Suprapubic skin (tissue), 4 donors: ENCODE results near the gene NR1I2.

ENCODE experiments used
- CTCF ChIP-seq, 2 donors: fragments of 200-600 bp in 1 of 2; fragments of 450-650 bp in 1 of 2; sonication (generic) in 1 of 2; IDR thresholded peaks; one replicate each; pipeline ENCODE4 v1.5.1; 2016 to 2019; ENCODE audit warnings: antibody characterized with exemption in 2 of 2, mild to moderate bottlenecking in 1 of 2, moderate library complexity in 1 of 2
- EP300 ChIP-seq: sonication (generic); formaldehyde crosslinking; IDR thresholded peaks from one replicate; pipeline ENCODE4 v1.6.1; 2017; ENCODE audit warnings: antibody characterized with exemption
- POLR2A ChIP-seq, 2 donors: fragments of 450-650 bp; IDR thresholded peaks; one replicate each; pipeline ENCODE4 v1.6.1; 2017; ENCODE audit warnings: antibody characterized with exemption in 2 of 2, mild to moderate bottlenecking in 2 of 2, moderate library complexity in 2 of 2
- POLR2AphosphoS5 ChIP-seq, 3 donors: sonication (generic); formaldehyde crosslinking; IDR thresholded peaks; one replicate each; pipeline ENCODE4 v1.6.1; 2017; ENCODE audit warnings: antibody characterized with exemption in 3 of 3

GRCh38 chr3:119817583-119818363 is 35.9 kb downstream of the NR1I2 start:
- no peak for TF ChIP-seq POLR2A (IDR thresholded peaks at IDR 0.05)
- no peak for TF ChIP-seq POLR2AphosphoS5 (IDR thresholded peaks at IDR 0.05)
- no peak for TF ChIP-seq CTCF (IDR thresholded peaks at IDR 0.05)
- TF ChIP-seq EP300: no peak
